Measurements from ENCODE around the gene FAM227B. TPM values are rescaled to one million over a fixed set of nuclear protein-coding genes. Genes with fewer than 3 reads are reported as not detected.
A peak's percentile ranks its signal among the peaks of the same experiment; 100 is the strongest.

The FAM227B gene
- total RNA-seq, 1 donor from 2014 or later = 2.1 TPM

GRCh38 chr15:49301562-49301961 is 319.1 kb downstream of the FAM227B start:
- no peak for TF ChIP-seq CTCF (IDR thresholded peaks at IDR 0.05; ENCODE audit: insufficient read depth, low read length, severe bottlenecking)
- no peaks in the 10 kb centered on the region for H3K27me3 ChIP-seq (ENCODE audit: control insufficient read depth, insufficient read depth, low read length)
- FAIRE-seq (no peak), DNase-seq (ENCODE audit: low read depth) (peak; percentile 19)
- no peaks in the 10 kb centered on the region for H3K36me3 ChIP-seq (ENCODE audit: control insufficient read depth, insufficient read depth, low read length)
- H3K4me3 ChIP-seq (ENCODE audit: low read depth, low read length) = no peak overlapping the region

- DNase-seq (ENCODE audit: low read depth) = peak; percentile 29
- no peaks in the 10 kb centered on the region for H3K36me3 ChIP-seq (ENCODE audit: control insufficient read depth, insufficient read depth, low read length)
- no peak for TF ChIP-seq CTCF (IDR thresholded peaks at IDR 0.05; ENCODE audit: insufficient read depth, low read length, severe bottlenecking)
- FAIRE-seq = no peak
- H3K4me3 ChIP-seq (ENCODE audit: low read depth, low read length) = no peak overlapping the region
- no peaks in the 10 kb centered on the region for H3K27me3 ChIP-seq (ENCODE audit: control insufficient read depth, insufficient read depth, low read length)
Observed at GRCh38 chr15:49300856-49301255, 319.8 kb downstream of the FAM227B start.

GRCh38 chr15:49297584-49297983 is 323.0 kb downstream of the FAM227B start:
- H3K4me3 ChIP-seq (ENCODE audit: low read depth, low read length) = no peak overlapping the region
- no peak for FAIRE-seq
- no peak for TF ChIP-seq CTCF (IDR thresholded peaks at IDR 0.05; ENCODE audit: insufficient read depth, low read length, severe bottlenecking)
- DNase-seq (ENCODE audit: low read depth) = no peak
- peaks cover 1% of the 10 kb centered on the region for H3K36me3 ChIP-seq (ENCODE audit: control insufficient read depth, insufficient read depth, low read length)
- no peaks in the 10 kb centered on the region for H3K27me3 ChIP-seq (ENCODE audit: control insufficient read depth, insufficient read depth, low read length)

- FAIRE-seq = no peak
Observed at GRCh38 chr15:49296258-49296657, 324.4 kb downstream of the FAM227B start.

GRCh38 chr15:49293941-49294340 is 326.7 kb downstream of the FAM227B start:
- no peak for TF ChIP-seq CTCF (IDR thresholded peaks at IDR 0.05; ENCODE audit: insufficient read depth, low read length, severe bottlenecking)
- Histone ChIP-seq H3K27me3 (ENCODE audit: control insufficient read depth, insufficient read depth, low read length) (no peaks in the 10 kb centered on the region), H3K36me3 (ENCODE audit: control insufficient read depth, insufficient read depth, low read length) (peaks cover 1% of the 10 kb centered on the region), H3K4me3 (ENCODE audit: low read depth, low read length) (no peak overlapping the region)
- DNase-seq (ENCODE audit: low read depth) = no peak
- FAIRE-seq = no peak

More at GRCh38 chr15:49296258-49296657, 324.4 kb downstream of the FAM227B start:
- DNase-seq (ENCODE audit: low read depth) = no peak
- no peak overlapping the region for H3K4me3 ChIP-seq (ENCODE audit: low read depth, low read length)
- no peaks in the 10 kb centered on the region for H3K27me3 ChIP-seq (ENCODE audit: control insufficient read depth, insufficient read depth, low read length)
- TF ChIP-seq CTCF (IDR thresholded peaks at IDR 0.05; ENCODE audit: insufficient read depth, low read length, severe bottlenecking) = no peak
- peaks cover 1% of the 10 kb centered on the region for H3K36me3 ChIP-seq (ENCODE audit: control insufficient read depth, insufficient read depth, low read length)

GRCh38 chr15:49290191-49290590 is 330.4 kb downstream of the FAM227B start:
- Histone ChIP-seq H3K36me3 (ENCODE audit: control insufficient read depth, insufficient read depth, low read length) (peaks cover 1% of the 10 kb centered on the region), H3K27me3 (ENCODE audit: control insufficient read depth, insufficient read depth, low read length) (no peaks in the 10 kb centered on the region), H3K4me3 (ENCODE audit: low read depth, low read length) (no peak overlapping the region)
- DNase-seq (ENCODE audit: low read depth) (no peak), FAIRE-seq (no peak)
- no peak for TF ChIP-seq CTCF (IDR thresholded peaks at IDR 0.05; ENCODE audit: insufficient read depth, low read length, severe bottlenecking)
